ENCODE measurements around the gene RALB. TPM values are rescaled to one million over a fixed set of nuclear protein-coding genes. Genes with fewer than 3 reads are reported as not detected.
"Not testable (repeated sequence)": the region's sequence is repeated elsewhere in the genome, so short reads cannot be mapped to it uniquely, and the experiment has no call there.

RALB gene
- total RNA-seq, 1 experiment from 2014 or later = 43.7 TPM

DNA sequence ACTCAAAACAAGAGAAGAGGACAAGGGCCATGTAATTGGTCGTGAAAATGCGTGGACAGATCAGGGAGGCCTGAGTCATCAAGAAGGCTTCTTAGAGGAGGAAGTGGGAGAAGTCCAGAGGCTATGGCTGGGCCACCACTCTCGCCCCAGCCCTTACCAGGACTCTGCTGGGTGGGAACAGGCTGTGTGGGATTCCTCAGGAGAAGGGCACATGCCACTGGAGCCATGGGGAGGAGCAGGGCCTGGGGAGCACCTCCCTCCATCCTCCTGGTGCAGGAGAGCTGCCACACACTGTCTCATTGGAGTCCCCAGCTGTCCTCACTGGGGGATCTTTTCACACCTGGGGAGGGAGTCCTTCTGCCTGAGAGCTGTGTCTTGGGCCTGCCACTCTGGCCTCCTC, 9.4 kb upstream of the RALB start:
- peak; percentile 38 for DNase-seq (ENCODE audit: low spot score)

DNA sequence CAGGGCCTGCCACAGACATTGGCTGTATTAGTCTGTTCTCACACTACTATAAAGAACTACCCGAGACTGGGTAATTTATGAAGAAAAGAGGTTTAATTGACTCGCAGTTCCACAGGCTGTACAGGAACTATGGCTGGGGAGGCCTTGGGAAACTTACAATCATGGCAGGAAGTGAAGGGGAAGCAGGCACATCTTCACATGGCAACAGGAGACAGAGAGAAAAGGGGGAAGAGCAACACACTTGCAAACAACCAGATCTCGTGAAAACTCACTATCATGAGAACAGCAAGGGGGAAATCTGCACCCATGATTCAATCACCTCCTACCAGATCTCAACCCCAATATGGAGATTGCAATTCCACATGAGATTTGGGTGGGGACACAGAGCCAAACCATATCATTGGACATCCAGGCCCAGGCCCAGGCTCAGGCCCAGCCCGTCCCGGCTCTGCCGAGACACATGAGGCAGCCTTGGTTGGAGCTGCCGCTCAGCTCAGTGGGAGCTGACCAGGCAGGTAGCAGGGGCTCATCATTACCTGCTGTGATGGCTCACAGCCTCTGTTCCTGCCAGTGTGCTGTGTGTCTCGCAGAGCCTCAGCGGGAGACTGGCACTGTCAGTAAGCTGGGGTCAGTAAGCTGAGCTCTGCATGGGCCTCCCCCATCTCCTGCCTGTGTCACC, 8.6 kb upstream of the RALB start:
- DNase-seq (ENCODE audit: low spot score) = no peak

DNA sequence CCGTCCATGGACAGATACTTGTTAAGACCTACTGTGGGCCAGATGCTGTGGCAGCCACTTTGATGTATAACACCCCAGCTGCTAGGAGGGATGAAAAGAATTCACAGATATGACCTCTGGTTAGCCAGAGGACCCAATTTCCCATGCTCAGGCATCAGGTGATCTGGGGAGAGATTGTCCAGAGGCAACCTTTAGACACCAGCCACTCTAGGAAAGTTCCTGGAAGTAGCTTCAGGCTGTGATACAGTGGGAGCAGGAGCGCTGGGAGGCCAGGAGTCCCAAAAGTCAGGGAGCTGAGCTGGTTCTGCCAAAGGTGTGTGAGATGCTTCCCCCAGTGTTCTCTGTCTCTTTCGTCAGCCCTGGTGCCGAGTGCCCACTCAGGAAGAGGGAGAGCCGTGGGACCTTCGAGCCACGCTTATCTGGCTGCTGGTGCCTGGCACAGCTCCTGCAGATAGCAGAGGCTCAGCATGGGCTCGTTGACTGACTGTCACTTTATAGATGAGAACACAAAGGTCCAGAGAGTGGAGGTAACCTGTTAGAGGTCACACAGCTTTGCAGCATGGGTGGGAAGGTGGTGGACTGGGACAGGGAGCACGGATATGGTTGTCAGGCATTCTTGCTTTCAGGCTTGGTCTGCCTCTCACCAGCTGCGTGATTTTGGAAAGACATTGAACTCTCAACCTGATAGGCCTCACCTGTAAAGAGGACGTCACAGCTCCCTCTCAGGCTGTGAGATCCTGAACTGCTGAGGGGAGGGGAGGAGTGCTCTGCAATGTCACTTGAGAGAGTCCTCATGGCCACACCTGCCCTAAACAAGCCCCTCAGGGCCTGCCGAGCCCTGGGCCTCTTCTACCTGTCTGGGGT, 7.8 kb upstream of the RALB start:
- no peak for DNase-seq (ENCODE audit: low spot score)

DNA sequence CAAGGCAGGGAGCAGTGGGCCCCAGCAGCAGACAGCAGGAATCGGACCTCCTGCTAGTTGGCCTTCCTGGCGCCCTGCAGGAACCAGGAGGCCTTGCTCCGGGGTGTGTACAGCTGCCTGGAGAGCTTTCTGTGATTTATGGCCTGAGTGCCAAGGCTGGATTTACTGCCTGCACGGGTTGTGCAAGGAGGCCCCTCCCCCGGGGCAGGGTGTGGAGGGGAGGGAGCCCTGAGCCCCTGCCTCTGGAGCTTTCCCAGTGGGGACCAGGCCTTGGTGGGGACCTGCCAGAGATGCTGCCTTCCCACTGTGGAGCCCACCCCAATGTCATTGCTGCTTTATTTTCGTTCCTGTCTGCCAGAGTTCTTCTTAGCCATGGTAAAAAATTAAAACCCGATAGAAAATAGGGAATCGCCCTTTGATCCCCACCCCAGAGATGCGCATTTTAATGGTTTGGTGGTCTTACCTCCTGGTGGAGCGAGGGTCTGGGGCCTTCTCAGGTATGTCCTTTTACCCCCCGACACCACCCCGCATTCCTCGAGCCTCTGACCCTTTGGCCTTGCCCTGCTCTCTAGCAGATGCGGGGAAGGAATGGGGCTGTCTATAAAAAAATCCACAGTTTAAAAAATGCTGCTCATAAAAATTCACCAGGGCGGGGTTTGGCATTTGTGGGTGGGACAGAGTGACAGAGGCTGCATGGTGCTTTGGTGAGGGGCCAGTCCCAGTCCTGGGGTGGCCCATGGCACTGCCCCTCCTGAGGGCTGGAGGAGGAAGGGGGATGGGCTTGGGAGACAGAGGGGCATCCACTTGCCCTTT, 6.9 kb upstream of the RALB start:
- DNase-seq (ENCODE audit: low spot score) = peak; percentile 79

DNA sequence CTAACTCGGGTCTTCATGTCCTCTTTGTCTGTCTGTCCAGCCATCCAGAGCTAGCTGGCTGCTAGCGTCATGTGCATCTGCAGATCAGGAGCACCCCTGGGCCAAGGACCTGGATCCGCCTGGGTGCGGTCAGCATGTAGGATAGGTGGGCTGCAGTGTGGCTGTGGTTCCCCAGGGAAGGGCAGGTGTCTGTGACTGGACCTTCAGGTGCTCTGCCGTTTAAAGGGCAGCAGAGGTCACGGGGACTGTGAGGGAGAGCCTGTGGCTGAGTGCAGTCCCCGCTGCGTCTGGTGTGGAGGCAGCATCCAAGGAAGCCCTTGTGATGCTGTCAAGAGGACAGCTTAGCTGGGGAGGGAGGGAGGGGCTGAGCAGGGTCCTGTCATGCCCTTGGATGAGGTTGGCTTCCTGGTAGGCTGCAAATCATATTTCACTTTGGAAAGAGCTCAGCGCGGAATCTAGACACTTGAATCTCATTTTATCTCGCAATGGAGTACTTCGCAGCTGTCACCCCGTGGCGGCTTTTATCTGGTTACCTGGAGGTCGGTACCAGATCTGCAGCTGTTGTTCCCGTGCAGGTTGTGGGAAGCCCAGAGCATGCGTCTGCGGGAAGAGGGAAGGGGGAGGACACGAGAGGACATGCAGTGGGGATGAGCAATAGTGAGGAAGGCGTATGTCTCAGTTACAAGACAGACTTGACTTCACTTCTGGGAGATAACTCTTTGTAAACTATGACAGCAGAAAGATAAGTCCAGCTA, 5.9 kb upstream of the RALB start:
- no peak for DNase-seq (ENCODE audit: low spot score)

DNA sequence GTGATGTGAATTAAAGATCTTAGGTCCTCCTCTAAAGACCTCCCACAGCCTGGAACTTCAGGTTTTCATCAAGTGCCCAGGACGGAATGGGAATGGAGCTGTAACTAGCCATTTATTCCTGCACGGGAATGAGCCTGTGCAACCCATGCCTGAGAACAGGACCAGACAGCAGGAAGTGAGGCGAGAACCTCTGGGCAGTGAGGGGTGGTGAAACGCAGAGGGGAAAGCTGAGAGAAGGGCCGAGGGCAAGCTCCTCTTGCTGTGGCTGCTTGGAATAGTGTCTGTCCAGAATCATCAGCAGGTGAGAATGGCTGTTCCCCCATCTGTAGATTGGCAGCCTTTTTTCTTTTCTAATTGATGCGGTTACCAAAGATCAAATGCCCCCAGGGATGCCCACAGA, 4.8 kb upstream of the RALB start:
- no peak for DNase-seq (ENCODE audit: low spot score)

DNA sequence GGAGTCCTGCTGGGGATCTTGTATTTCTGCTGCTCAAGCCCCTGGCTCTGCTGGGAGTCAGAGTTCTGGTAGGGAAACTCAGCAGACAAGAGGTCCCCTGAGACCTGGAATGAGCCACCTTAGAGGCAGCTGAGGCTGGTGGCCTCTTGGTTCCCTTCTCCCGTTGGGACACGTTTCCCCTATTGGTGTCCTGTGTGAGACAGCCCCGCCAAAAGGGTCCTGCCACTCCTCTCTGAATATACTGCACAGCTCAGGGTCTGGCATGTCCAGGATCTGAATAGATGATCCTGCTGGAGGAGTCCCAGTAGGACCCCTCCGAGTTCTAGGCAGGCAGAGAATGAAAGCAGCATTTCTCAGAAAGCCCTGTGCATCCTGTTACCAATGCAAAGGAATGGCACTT, 2.0 kb upstream of the RALB start:
- DNase-seq (ENCODE audit: low spot score) = no peak

DNA sequence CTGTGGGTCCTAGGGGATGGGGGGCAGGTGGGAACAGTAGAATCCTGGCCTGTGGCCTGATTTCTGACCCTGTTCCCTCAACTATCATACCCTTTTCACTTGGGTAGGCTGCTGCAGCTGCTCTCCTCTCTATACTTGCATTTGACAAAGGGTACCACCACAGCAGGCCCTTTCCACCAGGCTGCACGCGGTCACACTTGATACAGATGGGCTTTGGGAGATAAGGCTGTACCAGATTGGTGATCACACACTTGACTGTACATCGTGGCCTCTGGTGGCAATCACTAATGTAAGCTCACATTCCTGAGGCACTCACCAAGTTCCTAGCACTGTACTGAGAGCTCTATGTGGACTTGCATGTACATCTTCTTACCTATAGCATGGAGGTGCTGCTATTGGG, 1.6 kb upstream of the RALB start:
- DNase-seq (ENCODE audit: low spot score) = no peak

DNA sequence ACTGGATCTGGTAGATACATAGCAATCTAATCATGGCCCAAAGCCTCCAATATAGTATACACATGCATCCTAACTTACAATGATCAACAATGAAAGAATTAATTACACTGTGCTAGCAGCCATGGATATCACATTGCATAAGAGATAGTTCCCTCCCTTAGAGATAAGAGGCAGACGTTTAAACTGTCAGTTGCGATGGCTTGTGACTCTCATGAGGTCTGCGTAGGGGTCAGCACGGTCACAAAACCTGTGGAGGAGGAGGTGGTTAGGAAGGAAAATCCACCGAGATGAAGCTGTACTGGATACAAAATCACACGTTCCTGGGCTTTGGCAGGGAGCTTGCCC, 800 bp upstream of the RALB start:
- no peak for DNase-seq (ENCODE audit: low spot score)

DNA sequence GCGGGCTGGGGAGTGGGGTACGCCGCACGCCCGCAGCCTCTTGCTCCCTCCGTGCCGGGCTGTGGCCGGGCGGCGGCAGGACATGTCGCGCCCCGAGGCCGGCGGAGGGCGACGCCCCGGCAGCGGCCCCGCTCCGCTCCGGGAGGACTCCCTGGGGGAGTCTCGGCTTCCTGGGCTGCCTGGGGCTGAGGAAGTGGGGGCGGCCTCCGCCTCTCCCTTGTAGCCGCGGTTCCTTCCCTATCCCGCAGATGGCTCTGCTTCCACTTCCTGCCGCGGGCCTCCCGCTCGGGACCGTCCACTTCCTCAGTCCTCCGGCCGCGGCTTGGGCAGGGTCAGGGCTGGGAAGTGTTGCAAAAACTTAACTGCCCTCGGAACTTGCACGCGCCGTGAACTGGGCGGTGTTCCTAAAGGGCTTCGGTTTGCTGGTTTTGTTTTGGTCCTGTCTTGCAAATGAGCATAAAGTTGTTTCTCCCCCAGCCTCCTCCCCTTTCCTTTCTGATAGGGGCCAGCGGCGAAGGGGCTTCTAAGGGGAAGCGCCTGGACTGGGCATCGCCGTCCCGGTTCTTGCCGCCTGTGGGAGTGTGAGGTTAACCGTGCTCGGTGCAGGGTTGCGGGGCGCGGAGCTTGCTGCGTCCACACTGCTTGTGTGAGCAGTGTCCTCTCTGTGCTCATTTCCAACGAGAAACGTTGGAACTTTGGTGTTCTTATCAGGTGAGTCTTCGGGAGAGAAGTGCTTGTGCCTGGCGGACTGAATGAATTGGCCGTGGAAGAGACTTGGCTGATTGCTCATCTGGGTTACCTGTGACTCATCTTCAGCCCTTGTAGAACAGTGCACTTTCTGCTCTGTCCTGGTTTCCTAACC, 600 bp downstream of the RALB start:
- DNase-seq (ENCODE audit: low spot score) = peak; percentile 79

DNA sequence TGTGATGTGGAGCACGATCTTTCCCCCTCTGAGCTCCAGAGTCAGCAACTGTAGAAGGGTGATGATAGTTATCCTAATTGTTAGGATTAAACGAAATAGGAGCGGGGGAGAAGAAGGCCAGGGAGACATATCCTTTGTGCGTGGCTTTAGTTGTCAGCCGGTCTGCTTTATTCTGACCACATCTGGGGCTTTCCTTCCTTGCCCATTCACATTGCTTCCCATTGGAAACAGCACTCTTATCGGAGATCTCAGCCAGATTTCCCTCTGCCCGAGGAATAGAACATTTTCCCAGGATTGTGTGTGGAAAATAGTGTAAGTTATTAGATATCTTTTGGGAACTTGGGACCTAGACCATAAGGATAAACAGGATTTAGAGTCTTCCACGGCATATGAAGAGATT, 1.5 kb downstream of the RALB start:
- DNase-seq (ENCODE audit: low spot score) = no peak

DNA sequence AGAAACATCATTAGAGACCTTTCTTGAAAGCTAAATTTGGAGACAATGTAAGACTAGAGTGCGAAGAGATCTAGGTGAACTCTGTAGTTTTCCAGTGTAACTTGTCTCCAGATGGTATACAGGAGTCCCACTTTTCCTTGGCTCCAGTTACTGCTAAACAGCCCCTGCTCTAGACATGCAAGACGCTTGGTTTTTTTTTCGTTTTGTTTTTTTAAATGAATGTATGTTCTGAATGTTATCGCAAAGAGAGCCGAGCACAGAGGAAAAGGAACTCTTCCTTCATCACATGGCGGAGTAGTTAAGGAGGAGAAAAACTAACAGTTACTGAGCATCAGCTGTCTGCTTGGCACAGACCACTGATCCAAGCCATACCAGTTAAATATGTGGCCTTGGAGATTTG, 2.4 kb downstream of the RALB start:
- no peak for DNase-seq (ENCODE audit: low spot score)

DNA sequence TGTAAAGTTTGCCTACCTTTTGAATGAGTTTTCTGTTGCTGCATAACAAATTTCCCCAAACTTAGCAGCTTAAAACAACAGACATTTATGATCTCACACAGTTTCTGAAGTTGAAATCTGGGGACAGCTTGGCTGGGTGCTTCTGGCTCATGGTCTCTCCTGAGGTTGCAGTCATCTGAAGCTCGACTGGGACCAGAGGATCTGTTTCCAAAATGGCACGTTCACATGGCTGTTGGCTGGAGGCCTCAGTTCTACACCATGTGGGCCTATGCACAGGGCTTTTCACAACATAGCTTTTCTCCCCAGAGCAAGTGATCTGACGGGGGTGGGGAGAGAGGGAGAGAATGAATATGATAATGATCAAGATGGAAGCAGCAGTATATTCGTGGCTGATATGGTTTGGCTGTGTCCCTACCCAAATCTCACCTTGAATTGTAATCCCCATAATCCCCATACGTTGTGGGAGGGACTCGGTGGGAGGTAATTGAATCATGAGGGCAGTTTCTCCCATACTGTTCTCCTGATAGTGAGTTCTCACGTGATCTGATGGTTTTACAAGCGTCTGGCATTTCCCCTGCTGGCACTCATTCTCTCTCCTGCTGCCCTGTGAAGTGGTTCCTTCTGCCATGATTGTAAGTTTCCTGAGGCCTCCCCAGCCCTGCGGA, 3.5 kb downstream of the RALB start:
- no peak for DNase-seq (ENCODE audit: low spot score)

DNA sequence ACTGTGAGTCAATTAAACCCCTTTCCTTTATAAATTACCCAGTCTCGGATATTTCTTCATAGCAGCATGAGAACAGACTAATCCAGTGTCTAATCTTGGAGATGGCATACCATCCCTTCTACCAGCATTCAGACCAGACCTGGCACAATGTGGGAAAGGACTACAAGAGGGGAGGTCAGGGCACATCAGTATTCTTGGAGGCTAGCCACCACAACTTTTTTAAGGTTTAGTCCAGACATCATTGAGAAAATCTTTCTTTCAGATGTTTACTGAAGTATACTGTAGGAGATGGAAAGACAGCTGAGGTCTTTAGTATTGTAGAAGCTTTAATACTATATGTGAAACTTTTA, 4.0 kb downstream of the RALB start:
- no peak for DNase-seq (ENCODE audit: low spot score)

DNA sequence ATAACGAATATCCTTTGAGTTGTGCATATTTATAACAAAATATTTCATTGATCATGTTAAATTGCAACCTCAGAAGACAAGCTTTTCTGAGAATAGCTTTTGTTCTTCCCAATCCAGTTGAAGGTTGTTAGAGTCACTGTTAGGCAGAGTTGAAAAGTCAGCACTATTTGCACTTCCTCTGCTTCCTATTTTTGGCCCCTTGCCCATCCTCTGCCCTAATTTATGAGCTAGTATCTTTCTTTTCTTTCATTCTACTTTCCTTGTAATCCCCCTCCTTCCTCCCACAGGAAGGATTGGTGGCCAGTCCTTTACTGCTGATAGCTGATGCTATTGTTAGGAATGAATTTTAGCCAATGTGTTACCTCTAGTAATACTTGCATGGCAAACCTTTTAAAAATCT, 4.9 kb downstream of the RALB start:
- no peak for DNase-seq (ENCODE audit: low spot score)

DNA sequence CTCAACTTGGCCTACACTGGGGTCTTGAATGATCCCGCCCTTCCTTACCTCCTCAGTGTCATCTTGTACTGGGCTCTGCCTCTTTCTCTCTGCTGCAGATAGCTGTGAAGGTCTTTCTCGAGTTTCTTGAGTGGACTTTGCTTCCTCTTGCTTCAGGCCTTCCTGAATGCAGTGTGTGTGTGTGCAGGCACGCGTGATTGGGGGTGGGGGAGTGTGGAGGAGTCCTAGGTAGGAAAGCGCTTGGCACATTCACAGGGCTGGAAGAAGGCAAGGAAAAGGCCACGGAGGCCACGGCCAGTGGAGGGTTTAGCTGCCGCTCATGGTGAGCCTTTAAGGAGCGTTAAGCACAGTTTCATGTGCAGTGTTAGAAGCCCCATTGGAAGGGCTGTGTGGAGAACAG, 5.5 kb downstream of the RALB start:
- DNase-seq (ENCODE audit: low spot score) = no peak

DNA sequence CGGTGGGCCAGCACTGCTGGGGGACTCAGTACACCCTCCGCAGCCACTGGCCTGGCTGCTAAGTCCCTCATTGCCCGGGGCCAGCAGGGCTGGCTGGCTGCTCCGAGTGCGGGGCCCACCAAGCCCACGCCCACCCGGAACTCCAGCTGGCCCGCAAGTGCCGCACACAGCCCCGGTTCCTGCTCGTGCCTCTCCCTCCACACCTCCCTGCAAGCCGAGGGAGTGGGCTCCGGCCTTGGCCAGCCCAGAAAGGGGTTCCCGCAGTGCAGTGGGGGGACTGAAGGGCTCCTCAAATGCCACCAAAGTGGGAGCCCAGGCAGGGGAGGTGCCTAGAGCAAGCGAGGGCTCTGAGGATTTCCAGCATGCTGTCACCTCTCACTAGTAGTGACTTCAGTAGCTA, 7.3 kb downstream of the RALB start:
- not testable (repeated sequence) for DNase-seq (ENCODE audit: low spot score)

DNA sequence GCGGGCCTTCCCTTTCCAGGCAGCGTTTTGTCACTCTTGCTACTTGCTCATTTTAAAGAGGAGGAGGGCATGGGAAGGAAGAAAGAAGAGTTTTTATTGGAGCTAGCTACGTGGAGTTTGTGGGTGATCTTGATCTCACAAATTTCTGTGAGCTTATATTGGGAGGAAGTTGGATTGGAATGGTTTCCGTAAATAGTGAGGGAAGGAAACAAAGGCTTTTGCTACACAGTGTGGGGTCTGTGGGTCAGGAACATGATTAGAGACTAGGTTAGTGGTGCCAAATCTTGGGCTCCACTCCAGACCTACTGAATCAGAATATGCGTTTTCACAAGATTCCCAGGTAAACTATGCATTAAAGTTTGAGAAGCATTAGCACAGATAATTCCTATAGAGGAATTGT, 8.1 kb downstream of the RALB start:
- DNase-seq (ENCODE audit: low spot score) = no peak

DNA sequence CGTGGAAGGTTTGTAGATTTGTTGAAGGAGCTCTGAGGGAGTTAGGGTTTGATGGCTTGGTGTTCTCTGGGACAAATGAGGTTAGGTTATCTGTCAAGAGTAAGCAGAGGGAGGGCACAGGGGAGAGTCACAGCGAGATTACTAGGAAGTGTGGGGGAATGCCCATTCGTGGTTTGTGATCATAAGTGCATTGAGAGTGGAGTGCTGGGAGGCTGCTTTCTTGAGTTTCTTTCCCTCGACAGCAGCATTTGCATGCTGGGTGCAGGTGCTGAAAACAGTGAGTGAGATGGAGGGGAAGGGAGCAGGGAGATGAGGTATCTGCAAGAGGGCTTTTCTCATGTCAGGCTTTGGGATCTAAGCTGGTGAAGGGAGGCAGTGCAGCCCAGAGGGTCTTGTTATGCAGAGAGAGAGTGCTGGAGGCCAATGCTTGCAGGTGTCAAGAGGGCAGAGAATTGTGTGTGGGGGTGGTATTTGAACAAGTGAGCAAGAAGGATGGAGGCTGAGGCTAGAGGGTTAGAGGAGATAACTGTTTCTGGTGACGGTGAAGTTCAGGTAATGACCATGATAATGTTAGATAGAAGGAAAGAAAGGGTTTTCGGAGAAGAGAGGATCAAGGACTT, 8.8 kb downstream of the RALB start:
- DNase-seq (ENCODE audit: low spot score) = no peak

DNA sequence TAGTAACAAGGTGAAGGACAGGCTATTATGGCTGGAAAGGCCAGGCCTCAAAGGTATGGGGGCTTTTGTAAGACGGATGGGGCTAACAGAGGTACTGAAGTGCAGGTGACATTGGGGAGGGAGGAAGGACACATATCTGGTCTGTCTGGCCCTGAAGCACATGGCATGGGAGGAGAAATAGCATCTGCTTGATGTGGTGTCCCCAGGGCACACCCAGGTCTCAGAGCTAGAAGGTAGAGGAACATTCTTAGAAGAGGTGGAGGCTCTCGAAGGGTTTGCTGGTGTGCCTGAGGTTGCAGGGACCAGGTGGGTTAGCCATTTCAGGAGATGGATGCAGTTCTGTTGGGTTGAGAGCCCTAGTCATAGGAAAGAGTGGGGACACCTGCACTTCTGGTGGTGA, 9.5 kb downstream of the RALB start:
- no peak for DNase-seq (ENCODE audit: low spot score)

All from HT-29 (cell line).